NT2/D1 (cell line): ENCODE results near the gene IL19.

Experiments
- SUZ12 ChIP-seq: IDR thresholded peaks from 2 replicates; pipeline ENCODE4 v1.6.1; 2011; ENCODE audit not compliant: insufficient read length, insufficient read depth; ENCODE audit errors: extremely low read depth
- YY1 ChIP-seq: IDR thresholded peaks from 2 replicates; pipeline ENCODE4 v1.6.1; 2011; ENCODE audit not compliant: insufficient read length, insufficient read depth
- ZNF274 ChIP-seq: IDR thresholded peaks from 2 replicates; pipeline ENCODE4 v1.6.1; 2011; ENCODE audit warnings: mild to moderate bottlenecking, low read depth, low read length

DNA sequence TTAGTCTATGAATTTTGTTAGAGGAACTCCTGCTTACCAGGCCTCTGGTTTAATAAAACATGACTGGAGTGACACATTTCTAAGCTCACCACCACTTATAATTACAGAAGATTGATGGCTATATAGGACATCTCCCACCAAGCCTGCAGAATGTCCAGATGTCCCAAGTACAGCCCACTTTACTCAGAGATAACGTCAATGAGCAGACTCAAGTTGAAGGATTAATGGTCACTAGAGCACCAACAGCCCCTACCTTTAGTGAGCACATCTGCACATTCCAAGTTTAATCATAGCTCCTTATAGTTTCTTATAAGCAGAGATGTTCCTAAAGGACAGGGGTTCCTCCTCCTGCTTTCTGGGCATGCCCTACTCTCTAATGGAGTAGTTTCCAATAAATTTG, 57.5 kb downstream of the IL19 start:
- TF ChIP-seq ZNF274 = no peak
- TF ChIP-seq SUZ12 = no peak
- TF ChIP-seq YY1 = no peak
